HG03520 (cell line): ENCODE results near the gene SRI.
"Not testable (repeated sequence)": the region's sequence is repeated elsewhere in the genome, so short reads cannot be mapped to it uniquely, and the experiment has no call there.

ENCODE experiments used
- ATAC-seq: cut with Tn5 transposase; IDR thresholded peaks from one replicate; pipeline ENCODE4 v1.9.1; 2021; ENCODE audit warnings: mild to moderate bottlenecking, moderate library complexity; ENCODE audit not compliant: unreplicated experiment

Gene SRI

GRCh38 chr7:88184848-88185304 is 35.0 kb downstream of the SRI start:
- ATAC-seq, result peak; percentile 96

DNA sequence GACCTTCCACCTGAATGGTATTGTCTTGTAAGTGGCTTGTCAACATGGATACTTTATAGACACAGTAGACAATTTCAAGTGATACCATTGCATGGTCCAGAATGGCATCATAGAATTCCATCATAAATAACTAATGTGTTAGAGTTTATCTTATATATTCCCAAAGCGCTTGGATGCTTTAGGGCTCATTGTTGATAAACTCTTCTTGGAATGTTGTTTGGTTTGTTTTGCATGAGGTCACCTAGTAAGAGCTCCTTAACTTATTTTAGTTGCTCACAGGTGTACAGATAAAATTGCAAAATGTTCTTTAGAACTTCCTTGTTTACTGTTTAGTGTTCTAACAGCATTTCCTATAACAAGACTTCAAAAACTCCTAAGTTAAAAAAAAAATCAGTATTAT is 36.8 kb downstream of the SRI start:
- ATAC-seq, result no peak

- no peak for ATAC-seq
Measured at GRCh38 chr7:88176190-88176589, 43.6 kb downstream of the SRI start.

GRCh38 chr7:88172842-88173241 is 47.0 kb downstream of the SRI start:
- ATAC-seq, result no peak

- ATAC-seq, result no peak
Measured at GRCh38 chr7:88169717-88170320, 50.0 kb downstream of the SRI start.

DNA sequence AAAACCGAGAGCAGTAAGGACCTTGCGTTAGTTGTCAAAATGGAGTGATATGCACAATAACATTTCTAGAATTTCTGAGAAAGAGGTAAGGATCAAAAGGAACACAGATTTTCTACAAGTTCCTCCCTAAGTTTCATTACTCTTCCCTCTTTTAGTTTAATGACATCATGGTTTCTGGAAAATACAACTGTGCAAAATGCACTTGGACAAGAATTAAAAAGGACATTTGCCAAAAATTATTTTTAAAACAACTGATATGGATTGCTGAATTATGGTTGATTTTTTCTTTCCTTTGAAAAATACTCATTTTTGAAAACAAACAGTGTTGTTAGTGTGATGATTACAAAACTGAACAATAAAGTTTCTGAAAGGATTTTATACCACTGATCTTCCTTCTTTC is 52.1 kb downstream of the SRI start:
- ATAC-seq, result no peak

DNA sequence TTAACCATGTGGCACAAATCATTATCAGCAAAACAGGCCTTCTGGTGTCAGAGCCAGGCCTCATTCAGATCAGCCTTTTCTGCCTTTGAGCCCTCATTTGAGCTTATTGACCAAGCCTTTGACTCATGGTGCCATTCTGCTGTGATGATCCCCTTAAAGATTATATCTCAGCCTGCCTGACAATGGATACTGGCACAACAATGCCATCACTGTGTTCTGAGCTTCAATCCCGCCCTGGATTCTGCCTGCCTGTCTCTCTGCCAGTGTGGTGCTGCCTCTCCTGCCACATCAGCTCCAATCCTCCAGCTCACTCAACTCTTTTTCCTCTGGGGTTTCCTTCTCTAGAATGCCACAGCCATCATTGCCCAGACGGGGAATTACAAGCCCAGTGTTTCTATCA is 52.6 kb downstream of the SRI start:
- ATAC-seq, result no peak

DNA sequence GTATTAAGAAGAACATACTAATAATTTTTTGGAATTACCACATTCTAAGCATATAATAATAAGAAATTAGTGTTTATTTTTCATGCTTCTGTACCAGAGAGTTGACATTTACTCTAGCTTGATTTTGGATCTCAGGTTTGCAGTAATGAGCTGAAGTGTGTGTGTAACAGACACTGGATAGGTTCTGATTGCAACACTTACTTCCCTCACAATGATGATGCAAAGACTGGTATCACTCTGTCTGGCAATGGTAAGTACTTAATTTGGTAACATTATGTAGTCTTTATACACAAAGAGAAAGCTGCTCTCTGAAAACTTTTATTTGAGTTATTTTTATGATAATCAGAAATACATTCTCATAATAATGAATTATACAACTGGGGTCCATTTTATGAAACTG is 54.1 kb downstream of the SRI start:
- no peak for ATAC-seq

DNA sequence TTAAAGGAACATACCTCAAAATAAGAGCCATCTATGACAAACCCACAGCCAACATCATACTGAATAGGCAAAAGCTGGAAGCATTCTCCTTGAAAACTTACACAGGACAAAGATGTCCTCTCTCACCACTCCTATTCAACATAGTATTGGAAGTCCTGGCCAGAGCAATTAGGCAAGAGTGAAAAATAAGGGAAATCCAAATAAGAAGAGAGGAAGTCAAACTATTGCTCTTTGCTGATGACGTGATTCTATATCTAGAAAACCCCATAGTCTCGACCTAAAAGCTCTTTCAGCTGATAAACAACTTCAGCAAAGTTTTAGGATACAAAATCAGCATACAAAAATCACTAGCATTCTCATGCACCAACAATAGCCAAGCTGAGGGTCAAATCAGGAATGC is 60.1 kb downstream of the SRI start:
- not testable (repeated sequence) for ATAC-seq

DNA sequence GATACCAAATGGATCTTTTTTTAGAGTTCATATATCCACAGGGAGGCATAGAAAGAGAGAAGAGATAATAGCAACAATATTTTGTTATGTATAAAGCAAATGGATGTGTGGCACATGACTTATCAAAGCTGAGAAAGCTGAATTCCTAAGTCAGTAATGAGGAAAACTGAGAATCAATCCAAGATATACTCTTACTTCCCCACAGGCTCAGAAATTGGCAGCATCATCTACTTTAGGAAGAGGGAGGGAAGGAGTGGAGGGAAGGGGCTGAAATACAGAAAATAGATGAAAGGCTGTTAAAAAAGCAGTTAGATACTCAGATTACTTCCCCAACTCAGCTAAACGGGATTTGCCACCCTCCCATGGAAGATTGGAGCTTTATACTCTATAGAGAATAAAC is 63.5 kb downstream of the SRI start:
- no peak for ATAC-seq

DNA sequence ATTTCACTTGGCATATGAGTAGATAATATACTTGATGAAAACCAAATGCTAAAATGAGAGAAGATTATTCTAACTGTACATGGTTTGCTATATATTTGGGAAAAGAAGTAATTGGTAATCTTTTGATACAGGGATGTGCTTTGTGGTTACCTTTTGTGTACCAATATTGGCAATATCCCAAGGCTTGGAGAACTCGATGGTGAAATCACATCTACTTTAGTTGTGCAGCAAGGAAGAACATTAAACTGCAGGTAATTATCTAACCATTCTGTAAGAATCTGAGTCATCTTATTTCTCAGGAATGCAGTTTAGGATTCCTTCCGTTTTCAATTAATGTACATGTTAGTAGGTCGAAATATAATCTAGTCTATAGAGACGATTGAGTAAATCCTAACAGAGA is 64.1 kb downstream of the SRI start:
- ATAC-seq, result no peak
